ENCODE measurements around the gene C1orf159.
"Not testable (repeated sequence)": the region's sequence is repeated elsewhere in the genome, so short reads cannot be mapped to it uniquely, and the experiment has no call there.

Gene C1orf159

DNA sequence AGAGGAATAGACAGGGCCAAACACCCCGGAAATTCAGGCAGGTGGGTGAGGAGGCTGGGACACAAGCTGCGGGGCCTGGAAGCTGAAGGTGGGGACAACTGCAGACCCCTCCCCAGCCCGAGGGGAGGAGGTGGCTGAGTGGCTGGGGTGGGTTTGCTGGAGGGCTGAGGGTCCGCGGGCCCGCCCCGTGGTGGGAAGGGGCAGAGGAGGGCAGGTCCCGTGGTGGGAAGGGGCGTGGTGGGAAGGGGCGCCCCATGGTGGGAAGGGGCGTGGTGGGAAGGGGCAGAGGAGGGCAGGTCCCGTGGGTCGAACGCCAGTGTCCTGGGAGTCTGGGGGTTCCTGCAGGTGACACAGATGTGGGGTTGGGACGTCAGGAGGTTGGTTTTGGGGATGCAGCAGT is 33.5 kb upstream of the C1orf159 start:
- DNase-seq (ENCODE audit: low spot score) = no peak

DNA sequence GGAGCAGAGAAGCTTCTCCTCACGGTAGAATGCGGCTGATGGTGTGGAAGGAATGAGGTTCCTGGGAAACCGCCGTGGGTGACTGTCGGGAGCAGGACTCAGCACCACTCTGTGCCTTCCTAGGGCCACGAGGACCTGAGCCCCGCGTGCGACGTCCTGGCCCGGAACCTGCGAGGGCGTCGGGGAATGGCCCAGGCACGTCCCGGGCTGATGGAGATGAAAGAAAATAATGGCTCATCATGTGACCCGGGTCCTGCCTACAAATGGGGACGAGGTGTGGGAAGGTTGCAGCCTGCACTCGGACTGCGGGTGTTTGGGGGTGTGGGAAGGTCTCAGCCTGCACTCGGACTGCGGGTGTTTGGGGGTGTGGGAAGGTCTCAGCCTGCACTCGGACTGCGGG is 32.7 kb upstream of the C1orf159 start:
- no peak for DNase-seq (ENCODE audit: low spot score)

DNA sequence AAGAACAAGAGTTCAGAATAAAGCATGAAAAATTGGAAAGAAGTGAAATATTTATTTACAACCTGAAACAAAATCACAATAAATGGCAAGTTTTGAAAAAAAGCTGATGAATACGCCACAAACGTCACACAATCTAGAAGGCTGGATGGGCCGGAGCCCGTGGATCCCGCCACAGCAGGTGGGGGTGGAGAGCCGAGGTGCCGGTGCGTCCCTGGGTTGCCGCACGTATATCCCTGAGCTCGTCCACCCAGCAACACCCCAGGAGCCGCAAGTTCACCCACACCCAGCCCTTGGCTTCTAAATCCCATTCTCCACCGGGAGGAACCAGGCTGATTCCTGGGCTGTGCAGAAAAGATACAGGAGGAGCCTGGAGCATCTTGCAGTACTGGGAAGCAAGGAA is 32.2 kb upstream of the C1orf159 start:
- DNase-seq (ENCODE audit: low spot score) = no peak

DNA sequence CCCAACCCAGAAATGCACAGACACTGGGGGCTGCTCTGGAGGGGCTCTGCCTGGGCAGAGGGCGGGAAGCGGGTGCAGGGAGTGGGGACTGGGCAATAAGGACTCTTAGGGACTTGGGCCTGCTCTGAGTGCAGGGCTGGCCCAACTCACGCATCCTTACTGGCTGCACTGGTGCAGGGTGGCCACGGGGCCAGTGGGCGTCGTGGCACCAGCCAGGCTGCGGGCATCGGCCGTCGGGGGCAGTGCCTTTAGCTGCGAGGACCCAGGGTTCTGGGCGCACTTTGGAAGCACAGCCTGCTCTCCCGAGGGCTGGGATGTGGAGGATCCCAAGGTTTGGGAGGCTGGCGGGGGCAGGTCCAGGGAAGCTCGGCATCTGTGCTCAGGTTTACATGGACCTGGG is 30.7 kb upstream of the C1orf159 start:
- DNase-seq (ENCODE audit: low spot score) = no peak

DNA sequence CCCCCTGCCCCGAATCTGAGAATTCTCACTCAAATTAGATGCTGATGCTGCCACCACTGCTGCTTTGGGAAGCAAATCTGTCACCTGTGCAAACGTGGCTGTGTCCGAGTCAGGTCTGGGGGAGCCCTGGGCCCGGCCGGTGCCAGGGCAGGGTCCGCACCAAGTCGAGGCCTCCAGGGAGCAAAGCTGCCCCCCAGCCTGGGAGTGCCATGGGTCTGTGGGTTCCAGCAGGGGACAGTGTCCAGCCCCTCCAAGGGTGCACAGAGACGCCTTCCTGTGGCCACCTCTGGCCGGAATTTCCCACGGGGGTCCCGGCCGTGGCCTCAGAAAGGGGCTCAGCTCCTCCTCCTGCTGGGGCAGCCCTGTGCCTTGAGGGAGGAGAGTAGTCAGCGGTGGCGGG is 30.1 kb upstream of the C1orf159 start:
- no peak for DNase-seq (ENCODE audit: low spot score)

DNA sequence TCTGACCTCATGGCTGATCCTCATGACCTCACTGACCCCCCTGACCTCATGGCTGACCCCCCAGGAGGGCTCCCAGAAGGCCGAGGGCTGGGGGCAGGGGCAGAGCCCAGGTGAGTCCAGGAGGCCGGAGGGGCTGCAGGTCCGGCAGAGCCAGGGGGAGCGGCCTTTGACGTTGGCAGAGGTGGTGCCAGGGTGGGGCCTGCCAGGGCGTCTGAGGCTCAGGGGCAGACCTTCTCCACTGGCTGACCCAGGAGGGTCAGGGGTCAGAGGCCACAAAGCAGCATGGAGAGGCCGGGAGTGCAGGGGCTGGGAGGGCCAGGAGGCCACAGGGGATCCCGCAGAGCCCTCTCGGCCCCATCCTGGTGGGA is 29.6 kb upstream of the C1orf159 start:
- DNase-seq (ENCODE audit: low spot score) = no peak

DNA sequence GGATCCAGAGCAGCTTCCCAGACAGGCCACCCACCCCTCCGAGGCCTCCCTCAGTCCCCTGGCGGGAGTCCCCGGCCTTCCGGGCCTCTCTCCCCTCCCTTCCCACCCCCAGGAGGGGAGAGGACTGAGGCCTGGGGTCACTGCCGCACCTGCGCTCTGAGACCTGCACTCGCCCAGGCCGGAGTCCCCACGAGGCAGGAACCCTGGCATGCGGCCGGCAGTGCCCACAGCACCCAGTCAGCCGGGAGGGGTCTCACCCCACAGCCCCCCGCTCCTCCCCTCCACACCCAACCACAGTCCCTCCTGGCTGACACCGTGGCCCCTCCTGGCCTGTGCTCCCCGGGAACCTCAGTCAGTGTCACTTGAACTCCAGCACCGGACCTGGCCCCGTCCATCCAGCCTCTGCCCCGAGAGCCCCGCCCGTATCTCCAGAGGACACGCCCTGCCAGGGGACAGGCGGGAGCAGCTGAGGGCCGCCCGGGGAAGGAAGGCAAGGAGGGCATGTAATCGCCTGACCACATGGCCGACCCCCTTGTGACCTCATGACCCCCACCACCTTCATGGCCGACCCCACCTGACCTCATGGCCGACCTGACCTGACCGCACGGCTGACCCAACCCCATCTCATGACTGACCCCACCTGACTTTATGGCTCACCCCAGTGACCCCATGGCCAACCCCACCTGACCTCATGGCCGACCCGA is 29.1 kb upstream of the C1orf159 start:
- no peak for DNase-seq (ENCODE audit: low spot score)

DNA sequence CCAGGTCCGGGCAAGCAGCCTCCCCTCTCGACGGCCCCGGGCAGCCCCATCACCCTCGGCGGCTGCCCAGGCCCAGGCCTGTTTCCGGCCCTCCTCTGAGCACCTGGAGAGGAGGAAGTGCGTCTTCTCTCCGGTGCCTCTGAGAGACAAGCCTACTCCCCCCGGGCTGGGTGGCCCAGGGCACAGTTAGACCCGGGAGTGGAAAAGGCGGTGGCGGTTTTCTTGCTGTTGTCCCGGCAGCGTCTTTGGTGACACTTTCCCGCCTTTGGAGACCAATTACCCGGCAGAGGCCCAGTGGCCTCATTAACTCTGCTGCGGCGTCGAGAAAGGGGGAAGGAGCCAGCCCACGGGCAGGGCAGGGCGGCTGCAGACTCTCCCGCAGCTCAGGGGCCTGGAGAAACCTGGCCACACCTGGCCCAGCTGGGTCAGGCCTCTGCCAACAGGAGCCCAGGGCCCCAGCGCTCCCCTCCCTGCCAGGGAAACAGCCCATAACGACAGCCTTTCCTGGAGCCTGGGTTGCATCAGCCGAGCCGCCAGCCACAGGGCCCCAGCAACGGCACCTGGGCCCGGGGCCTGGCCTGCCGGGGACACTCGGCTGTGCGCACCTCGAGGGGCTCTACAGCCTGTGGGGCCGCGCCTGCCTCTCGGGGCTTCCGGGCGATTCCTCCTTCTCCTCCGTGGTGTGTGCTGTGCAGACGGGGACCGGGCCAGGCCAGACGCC is 28.4 kb upstream of the C1orf159 start:
- DNase-seq (ENCODE audit: low spot score) = no peak

DNA sequence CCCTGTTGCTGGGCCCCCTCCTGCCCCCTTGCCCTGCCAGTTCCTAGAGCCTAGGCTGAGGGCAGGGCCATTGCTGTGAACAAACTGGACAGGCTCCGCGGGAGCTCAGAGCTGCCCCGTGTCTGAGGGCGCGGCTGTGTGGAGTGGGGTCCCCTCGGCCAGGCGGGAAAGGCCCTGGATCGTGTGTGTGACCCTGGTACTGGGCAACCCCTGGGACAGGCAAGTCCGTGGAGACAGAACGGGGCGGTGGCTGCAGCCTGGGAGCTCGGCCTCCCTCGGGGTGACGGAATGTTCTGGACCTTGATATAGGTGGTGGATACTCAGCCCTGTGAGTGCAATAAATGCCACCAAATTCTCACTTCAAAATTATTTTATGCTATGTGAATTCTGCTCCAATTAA is 27.7 kb upstream of the C1orf159 start:
- no peak for DNase-seq (ENCODE audit: low spot score)

DNA sequence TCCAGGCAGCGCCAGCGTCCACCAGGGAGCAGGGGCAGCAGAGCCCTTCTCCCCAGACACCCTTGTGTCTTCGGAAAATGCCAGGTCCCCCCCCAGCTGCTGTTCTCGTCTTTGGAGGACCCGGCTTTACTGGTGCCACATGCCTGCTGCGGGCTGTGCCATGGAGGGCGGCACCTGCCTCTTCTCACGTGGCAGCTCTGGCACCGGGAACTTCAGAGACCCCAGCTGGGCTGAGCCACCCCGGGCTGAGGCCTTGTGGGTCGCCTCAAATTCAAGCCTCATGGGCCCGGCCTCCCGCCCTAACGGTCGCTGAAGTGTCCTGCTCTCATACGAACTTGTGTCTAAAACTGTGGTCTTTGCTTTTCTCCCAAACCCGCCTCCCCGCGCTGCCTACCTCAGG is 27.0 kb upstream of the C1orf159 start:
- no peak for DNase-seq (ENCODE audit: low spot score)

DNA sequence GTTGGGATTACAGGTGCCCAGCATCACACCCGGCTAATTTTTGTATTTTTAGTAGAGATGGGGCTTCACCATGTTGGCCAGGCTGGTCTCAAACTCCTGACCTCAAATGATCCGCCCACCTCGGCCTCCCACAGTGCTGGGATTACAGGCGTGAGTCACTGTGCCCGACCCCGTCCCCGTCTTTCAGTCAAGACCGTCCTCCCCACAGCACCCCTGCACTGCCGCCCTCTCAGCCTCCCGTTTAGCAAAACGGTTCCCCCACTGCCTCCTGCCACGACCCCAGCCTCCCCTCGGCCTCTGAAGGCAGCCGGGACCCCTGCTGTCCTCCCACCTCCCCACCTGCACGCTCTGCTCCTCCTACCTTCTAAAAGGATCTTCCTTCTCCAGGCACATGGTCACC is 26.5 kb upstream of the C1orf159 start:
- DNase-seq (ENCODE audit: low spot score) = not testable (repeated sequence)

DNA sequence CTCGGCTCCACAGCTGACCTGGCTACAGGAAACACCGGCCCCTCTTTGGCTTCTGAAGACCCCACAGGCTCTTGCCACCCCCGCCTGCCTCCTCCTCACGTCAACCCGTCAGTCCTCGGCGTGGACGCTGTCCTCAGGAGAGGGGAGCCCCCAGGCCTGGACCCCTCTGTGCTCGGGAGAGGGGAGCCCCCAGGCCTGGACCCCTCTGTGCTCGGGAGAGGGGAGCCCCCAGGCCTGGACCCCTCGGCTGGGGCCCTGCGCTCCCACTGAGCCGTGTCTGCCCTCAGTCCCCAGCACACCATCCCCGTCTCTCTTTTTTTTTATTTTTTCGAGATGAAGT is 26.0 kb upstream of the C1orf159 start:
- DNase-seq (ENCODE audit: low spot score) = no peak

DNA sequence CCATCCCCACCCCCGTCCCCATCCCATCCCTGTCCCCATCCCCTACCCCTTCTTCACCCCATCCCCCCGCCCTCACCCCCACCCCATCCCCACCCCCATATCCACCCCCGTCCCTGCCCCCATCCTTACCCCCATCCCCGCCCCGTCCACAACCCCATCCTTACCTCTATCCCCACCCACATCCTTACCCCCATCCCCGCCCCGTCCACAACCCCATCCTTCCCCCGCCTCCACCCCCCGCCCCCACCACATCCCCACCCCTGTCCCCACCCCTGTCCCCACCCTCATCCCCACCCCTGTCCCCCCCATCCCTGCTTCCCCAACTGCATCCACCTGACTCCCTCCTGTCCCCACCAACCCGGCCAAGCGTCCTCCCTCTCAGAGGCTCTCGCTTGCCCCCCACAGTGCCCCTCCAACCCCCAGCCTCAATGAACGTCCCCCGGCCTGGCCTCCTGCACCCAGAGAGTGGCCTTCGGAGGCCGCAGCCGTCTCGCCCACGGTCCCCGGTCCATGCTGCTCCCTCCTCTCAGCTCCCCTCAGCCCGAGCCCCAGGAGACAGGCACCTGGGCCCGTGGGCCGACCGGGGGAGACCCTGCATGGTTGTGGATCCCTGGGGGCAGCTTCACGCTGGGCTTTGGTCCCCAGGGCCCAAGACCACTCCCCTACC is 25.5 kb upstream of the C1orf159 start:
- no peak for DNase-seq (ENCODE audit: low spot score)

DNA sequence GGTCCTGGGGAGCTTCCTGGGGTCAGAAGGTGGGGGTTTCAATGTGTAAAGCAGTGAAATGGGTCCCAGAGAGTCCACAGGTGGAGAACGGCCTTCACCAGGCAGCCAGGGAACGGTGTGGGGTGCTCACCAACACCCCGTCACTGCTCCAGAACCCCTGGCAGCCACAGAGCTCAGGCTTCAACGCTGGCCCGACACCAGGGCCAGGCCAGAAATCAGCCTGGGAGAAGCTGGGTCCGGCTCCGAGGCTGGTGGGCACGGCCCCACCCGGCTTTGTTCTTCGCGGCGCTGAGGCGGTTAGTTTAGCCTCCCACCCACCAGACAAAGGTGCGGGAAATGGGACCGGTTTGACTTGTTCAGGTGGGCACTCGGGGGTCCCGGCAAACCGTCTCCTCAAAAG is 24.8 kb upstream of the C1orf159 start:
- no peak for DNase-seq (ENCODE audit: low spot score)

DNA sequence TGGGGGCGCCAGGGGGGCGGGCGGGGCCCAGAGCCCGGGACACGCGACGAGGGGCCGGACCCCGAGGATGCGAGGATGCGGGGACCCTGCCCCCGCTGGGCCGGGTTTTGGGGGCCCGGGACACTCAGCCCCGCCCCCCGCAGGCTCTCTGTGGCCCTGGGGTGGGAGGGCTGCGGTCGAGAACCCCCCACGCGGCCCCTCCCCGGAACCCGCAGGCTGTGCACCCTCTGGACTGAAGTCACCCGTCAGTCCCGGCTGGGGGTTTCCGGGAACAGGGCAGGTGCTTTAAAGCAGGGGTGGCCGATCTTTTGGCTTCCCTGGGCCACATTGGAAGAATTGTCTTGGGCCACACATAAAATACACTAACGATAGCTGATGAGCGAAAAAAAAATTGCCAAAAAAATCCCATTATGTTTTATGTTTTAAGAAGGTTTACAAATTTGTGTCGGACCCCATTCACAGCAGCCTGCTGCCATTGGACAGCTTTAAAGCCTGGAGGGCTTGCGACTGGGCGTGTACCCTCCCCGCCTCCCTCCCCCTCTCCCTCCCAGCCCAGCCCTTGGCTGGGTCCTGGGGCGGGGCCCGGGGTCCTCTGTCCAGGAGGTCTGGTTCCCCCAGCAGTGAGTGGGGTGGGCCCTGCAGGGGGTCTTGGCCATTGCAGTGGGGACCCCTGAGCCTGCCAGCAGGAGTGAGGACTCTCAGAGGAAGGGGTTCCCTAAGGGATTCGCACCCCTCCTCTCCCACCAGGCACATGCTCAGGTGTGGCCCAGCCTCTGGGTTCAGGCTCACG is 21.6 kb upstream of the C1orf159 start:
- no peak for DNase-seq (ENCODE audit: low spot score)

DNA sequence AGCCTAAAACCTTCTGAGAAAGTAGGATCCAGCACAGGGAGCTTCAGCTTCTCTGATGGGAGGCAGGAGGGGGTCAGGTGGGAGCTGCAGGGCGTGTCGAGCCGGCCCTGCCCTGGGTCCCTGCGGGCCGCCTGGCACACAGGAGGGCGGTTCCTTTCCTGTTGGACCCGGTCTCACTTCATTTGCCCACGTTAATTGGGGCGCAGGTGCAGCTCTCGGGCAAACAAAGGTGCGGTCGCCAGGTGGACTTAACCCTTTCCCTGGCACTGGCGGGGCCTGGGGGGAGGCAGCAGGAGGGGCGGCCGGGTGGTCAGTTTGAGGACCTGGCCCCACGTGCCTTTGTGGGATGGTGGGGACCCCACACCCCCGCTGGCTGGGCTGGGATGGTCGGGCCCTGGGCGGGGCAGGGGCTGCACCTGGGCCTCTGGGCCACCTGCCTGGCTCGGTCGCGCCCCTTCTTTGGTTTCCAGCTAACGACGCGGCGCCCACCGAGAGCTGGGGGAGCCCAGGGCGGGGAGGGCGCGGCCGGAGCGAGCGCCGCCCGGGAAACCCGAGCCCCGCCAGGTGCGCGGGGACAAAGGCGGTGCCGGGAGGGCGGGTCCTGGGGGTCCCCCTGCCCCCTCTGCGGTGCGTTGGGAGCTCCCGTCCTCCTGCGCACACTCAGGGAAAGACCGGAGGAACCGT is 20.8 kb upstream of the C1orf159 start:
- DNase-seq (ENCODE audit: low spot score) = no peak

DNA sequence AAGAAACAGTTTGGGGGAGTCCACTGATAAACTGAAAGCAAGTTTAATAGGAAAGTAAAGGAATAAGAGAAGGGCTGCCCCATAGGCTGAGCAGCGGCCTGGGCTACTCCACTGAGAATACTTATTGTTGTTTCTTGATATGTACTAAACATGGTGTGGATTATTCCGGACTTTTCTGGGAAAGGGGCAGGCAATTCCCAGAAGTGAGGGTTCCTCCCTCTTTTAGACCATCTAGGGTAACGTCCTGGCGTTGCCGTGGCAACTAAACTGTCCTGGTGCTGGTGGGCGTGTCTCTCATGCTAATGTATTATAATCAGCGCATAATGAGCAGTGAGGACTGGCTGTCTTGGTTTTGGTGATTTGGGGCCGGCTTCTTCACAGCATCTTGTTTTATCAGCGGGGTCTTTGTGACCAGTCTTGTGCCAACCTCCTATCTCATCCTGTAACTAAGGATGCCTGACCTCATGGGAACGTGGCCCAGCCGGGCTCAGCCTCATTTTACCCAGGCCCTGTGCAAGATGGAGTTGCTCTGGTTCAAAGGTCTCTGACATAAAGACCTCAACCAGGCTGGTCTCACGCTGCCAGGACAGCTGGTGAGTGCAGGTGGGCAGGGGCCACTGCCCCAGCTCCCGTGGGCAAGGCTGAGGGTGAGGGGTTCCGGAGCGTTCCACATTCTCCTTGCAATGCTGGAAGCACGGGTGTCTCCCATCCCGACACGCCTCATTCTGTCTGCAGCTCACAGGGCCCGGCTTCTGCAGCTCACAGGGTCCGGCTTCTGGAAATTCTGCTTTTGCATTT is 19.6 kb upstream of the C1orf159 start:
- no peak for DNase-seq (ENCODE audit: low spot score)

DNA sequence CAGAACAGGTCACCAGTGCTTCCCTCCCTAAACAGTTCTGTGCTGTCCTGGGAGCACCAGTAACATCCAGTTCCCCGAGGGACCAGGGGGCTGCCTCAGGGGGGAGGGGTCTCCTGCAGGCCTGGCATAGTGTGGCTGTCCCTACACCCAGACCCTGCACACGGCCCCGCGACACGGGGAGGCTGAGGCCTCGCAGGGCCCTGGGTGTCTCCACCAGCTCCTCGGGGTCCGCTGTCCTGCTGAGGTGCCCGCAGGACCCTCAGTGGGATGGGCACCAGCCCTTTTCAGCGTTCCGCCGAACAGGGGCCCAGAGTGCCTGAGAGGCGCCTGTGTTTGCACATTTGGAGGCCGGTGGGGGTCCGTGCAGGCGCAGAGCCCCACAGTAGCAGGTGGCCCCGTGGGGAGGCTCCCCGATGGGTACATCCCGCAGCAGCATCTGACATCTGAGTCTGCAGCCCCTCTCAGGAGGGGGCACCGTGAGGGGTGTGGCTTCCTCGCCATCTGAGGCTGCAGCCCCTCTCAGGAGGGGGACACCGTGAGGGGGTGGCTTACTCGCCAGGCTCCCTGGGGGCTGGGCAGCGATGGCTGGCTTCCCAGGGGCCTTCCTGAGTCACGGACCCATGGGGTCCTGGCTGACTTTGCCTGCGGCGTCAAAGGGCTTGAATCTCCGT is 18.5 kb upstream of the C1orf159 start:
- DNase-seq (ENCODE audit: low spot score) = no peak

DNA sequence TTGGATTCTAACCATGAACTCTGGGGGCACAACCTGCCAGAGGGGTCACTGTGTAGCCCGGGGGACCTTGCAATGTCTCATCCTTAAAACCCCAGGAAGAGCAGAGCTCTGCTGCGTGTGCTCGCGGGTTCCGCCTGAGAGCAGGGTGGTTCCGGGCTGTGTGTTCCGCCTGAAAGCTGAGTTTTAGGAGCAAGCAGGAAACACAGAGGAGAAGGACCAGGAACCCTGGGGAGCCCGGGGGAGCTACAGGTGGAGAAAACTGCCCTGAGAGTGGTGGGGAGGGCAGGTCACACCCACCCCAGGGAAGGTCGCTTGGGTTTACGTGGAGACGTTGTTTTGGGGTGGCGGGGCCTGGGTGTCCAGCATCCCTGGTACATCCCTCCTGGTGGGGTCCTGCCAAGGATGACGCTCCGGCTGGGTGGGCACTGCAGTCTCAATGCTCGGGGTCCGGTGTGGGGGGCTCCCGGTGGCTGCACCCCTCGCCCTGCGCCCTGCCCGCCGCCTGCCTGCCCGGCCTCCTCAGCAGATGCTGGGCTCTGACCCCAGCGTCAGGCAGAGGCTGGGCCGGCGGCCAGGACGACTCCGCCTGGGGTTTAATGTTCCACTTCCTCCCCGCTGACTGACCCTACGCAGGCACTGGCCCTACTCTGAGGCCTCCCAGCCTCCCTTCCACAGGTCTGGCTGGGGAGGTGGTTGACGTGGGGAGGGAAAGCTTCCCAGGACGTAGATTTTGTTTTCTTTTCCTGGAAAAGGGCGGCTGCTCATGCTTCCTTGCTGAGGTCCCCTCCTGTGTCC is 17.3 kb upstream of the C1orf159 start:
- no peak for DNase-seq (ENCODE audit: low spot score)

Measured in putamen (tissue), 1 donor.